A549 (cell line): ENCODE results near the gene IL20RA. TPM values are rescaled to one million over a fixed set of nuclear protein-coding genes. Genes with fewer than 3 reads are reported as not detected.

Experiments
- ATAC-seq, 2 experiments: fragments of 200-7000 bp in 1 of 2; fragments of >200 bp in 1 of 2; cut with Nextera tagmentation in 1 of 2; cut with Tn5 transposase in 1 of 2; 3 replicates each; pipeline versions ENCODE4 v1.8.0 to v1.9.1; 2018 to 2020; ENCODE audit warnings: mild to moderate bottlenecking in 1 of 2, moderate library complexity in 1 of 2
- CTCF ChIA-PET: fragments of 300-600 bp; sonication (Branson Sonifier 250); formaldehyde crosslinking; extraction: SDS; loops from one replicate; lab custom pipeline; 2021; ENCODE audit warnings: antibody characterized with exemption, inconsistent platforms; lab: Yijun Ruan, JAX
- POLR2A ChIA-PET: fragments of 350-600 bp; formaldehyde crosslinking; extraction: SDS; loops from one replicate; lab custom pipeline; 2021; ENCODE audit warnings: antibody characterized with exemption, inconsistent platforms; lab: Yijun Ruan, JAX
- DNase-seq, 2 experiments: peaks; one replicate each; pipeline versions ENCODE4 v3.0.0 to v3.0.0-alpha.2; 2011 to 2016; ENCODE audit warnings: low read depth in 1 of 2, low spot score in 1 of 2
- FAIRE-seq: peaks from 2 replicates; lab custom pipeline; 2011; peaks lifted over from hg19 to GRCh38; lab: Jason Lieb, UNC
- H3K27ac ChIP-seq, 2 experiments: fragments of >200 bp; sonication (Bioruptor Twin); formaldehyde crosslinking; 3 replicates each; pipeline ENCODE4 v1.5.1; 2016 to 2017
- H3K4me1 ChIP-seq: fragments of >200 bp; sonication (Bioruptor Twin); formaldehyde crosslinking; 3 replicates; pipeline ENCODE4 v1.6.1; 2016
- H3K4me2 ChIP-seq: fragments of >200 bp; sonication (Bioruptor Twin); formaldehyde crosslinking; 3 replicates; pipeline ENCODE4 v1.6.1; 2016
- H3K4me3 ChIP-seq: fragments of >200 bp; sonication (Bioruptor Twin); formaldehyde crosslinking; 3 replicates; pipeline ENCODE4 v1.5.1; 2016
- H3K9me3 ChIP-seq: fragments of >200 bp; sonication (Bioruptor Twin); formaldehyde crosslinking; 3 replicates; pipeline ENCODE4 v1.6.1; 2016
- CBX2 ChIP-seq: fragments of 200-600 bp; sonication (generic); IDR thresholded peaks from 2 replicates; pipeline ENCODE4 v1.6.1; 2016; ENCODE audit warnings: low read depth, mild to moderate bottlenecking, borderline replicate concordance
- CBX8 ChIP-seq: fragments of 200-600 bp; sonication (generic); IDR thresholded peaks from 2 replicates; pipeline ENCODE4 v1.6.1; 2016
- CEBPB ChIP-seq, 2 experiments: fragments of >200 bp in 1 of 2; sonication (Bioruptor Twin) in 1 of 2; formaldehyde crosslinking in 1 of 2; IDR thresholded peaks; 2 replicates each; pipeline ENCODE4 v1.6.1; 2012 to 2016
- EHF ChIP-seq: fragments of 250-450 bp; sonication (Bioruptor Pico); IDR thresholded peaks from 2 replicates; pipeline ENCODE4 v1.5.0; 2020; ENCODE audit warnings: mild to moderate bottlenecking
- EHMT2 ChIP-seq: fragments of 200-600 bp; sonication (generic); IDR thresholded peaks from 2 replicates; pipeline ENCODE4 v1.6.1; 2016; ENCODE audit warnings: antibody characterized with exemption, low read depth, mild to moderate bottlenecking, moderate library complexity
- EP300 ChIP-seq, 2 experiments: fragments of >200 bp; sonication (Bioruptor Twin); formaldehyde crosslinking; IDR thresholded peaks; 2 replicates in 1 of 2; 3 replicates in 1 of 2; pipeline ENCODE4 v1.6.1; 2016 to 2017
- FOSB ChIP-seq: fragments of 250-450 bp; sonication (Bioruptor Pico); IDR thresholded peaks from 2 replicates; pipeline ENCODE4 v1.5.0; 2020; ENCODE audit warnings: mild to moderate bottlenecking, moderate library complexity
- FOXS1 ChIP-seq: fragments of 250-450 bp; sonication (Bioruptor Pico); IDR thresholded peaks from 2 replicates; pipeline ENCODE4 v1.5.0; 2020; ENCODE audit warnings: mild to moderate bottlenecking, moderate library complexity
- HOXB13 ChIP-seq: fragments of 250-450 bp; sonication (Bioruptor Pico); IDR thresholded peaks from 2 replicates; pipeline ENCODE4 v1.5.0; 2020; ENCODE audit warnings: low read depth, mild to moderate bottlenecking, moderate library complexity
- JUN ChIP-seq, 2 experiments: fragments of >200 bp; sonication (Bioruptor Twin); formaldehyde crosslinking; IDR thresholded peaks; 2 replicates in 1 of 2; 3 replicates in 1 of 2; pipeline ENCODE4 v1.6.1; 2016 to 2017
- JUNB ChIP-seq: fragments of >200 bp; sonication (Bioruptor Twin); formaldehyde crosslinking; IDR thresholded peaks from 2 replicates; pipeline ENCODE4 v1.6.1; 2016
- MAFK ChIP-seq: fragments of 450-650 bp; IDR thresholded peaks from 2 replicates; pipeline ENCODE4 v1.6.1; 2014; ENCODE audit not compliant: partially characterized antibody
- MAZ ChIP-seq: fragments of 150-350 bp; IDR thresholded peaks from 2 replicates; pipeline ENCODE4 v1.6.1; 2014; ENCODE audit warnings: antibody characterized with exemption, low read depth, low read length, borderline replicate concordance
- NFE2L2 ChIP-seq: fragments of 150-350 bp; conservative IDR thresholded peaks from 2 replicates; pipeline ENCODE4 v1.6.1; 2014; ENCODE audit warnings: low read length
- NPAS2 ChIP-seq: fragments of 250-450 bp; sonication (Bioruptor Pico); IDR thresholded peaks from 2 replicates; pipeline ENCODE4 v1.8.0; 2022; ENCODE audit warnings: mild to moderate bottlenecking, moderate library complexity, borderline replicate concordance
- PHF8 ChIP-seq: fragments of 200-600 bp; sonication (generic); IDR thresholded peaks from 2 replicates; pipeline ENCODE4 v1.6.1; 2016; ENCODE audit warnings: low read depth, mild to moderate bottlenecking, antibody characterized with exemption, moderate library complexity, borderline replicate concordance
- POLR2AphosphoS2 ChIP-seq: conservative IDR thresholded peaks from 2 replicates; pipeline ENCODE4 v1.6.1; 2012; ENCODE audit warnings: low read length, improper control_type of control experiment, inconsistent platforms
- RAD21 ChIP-seq, 2 experiments: fragments of >200 bp in 1 of 2; sonication (Bioruptor Twin) in 1 of 2; formaldehyde crosslinking in 1 of 2; IDR thresholded peaks in 1 of 2; conservative IDR thresholded peaks in 1 of 2; 2 replicates in 1 of 2; 3 replicates in 1 of 2; pipeline ENCODE4 v1.6.1; 2012 to 2018; ENCODE audit warnings: inconsistent platforms in 1 of 2
- RARB ChIP-seq: fragments of 250-450 bp; sonication (Bioruptor Pico); IDR thresholded peaks from 2 replicates; pipeline ENCODE4 v1.8.0; 2021; ENCODE audit warnings: mild to moderate bottlenecking, moderate library complexity
- RCOR1 ChIP-seq: fragments of 150-350 bp; IDR thresholded peaks from 2 replicates; pipeline ENCODE4 v1.6.1; 2014; ENCODE audit warnings: antibody characterized with exemption, low read length, low read depth
- RNF2 ChIP-seq: fragments of 200-600 bp; sonication (generic); IDR thresholded peaks from 2 replicates; pipeline ENCODE4 v1.6.1; 2016; ENCODE audit warnings: low read depth, mild to moderate bottlenecking, antibody characterized with exemption, moderate library complexity, borderline replicate concordance
- SMC3 ChIP-seq: fragments of >200 bp; sonication (Bioruptor Twin); formaldehyde crosslinking; IDR thresholded peaks from 3 replicates; pipeline ENCODE4 v1.6.1; 2018; ENCODE audit warnings: inconsistent platforms
- TFCP2L1 ChIP-seq: fragments of 250-450 bp; sonication (Bioruptor Pico); IDR thresholded peaks from 2 replicates; pipeline ENCODE4 v1.5.0; 2021; ENCODE audit warnings: mild to moderate bottlenecking
- ZNF302 ChIP-seq: fragments of 250-450 bp; sonication (Bioruptor Pico); IDR thresholded peaks from 2 replicates; pipeline ENCODE4 v1.9.0; 2021; ENCODE audit warnings: inconsistent platforms, mild to moderate bottlenecking, moderate library complexity
- WGBS: methylation state at CpG from one replicate; pipeline ENCODE4 v1.1.6; 2017; ENCODE audit errors: missing lambda C conversion rate; 5-methylcytosine and 5-hydroxymethylcytosine counted together
- polyA plus RNA-seq, 4 experiments: library from polyadenylated mRNA; depleted of rRNA in 3 of 4; stranded (reverse); fragments of >200 nt; fragmentation: RNase III in 1 of 4; extraction: RNeasy Plus Mini Kit Qiagen cat#74134 plus additional on column Dnase treatment in 1 of 4; gene quantifications; 2 replicates in 3 of 4; 3 replicates in 1 of 4; pipeline ENCODE4 v1.2.3, GENCODE V29; 2011 to 2017
- TF ChIP-seq, protein P1 (sequence below): fragments of 250-450 bp; sonication (Bioruptor Pico); IDR thresholded peaks from 2 replicates; pipeline ENCODE4 v1.5.0; 2020; ENCODE audit warnings: low read depth, mild to moderate bottlenecking, moderate library complexity
- TF ChIP-seq, protein P2 (sequence below): fragments of 450-650 bp; IDR thresholded peaks from 2 replicates; pipeline ENCODE4 v1.6.1; 2014; ENCODE audit warnings: antibody characterized with exemption
- TF ChIP-seq, protein P3 (sequence below): IDR thresholded peaks from 2 replicates; pipeline ENCODE4 v1.6.1; 2012

The IL20RA gene
- polyA plus RNA-seq, 2 of the 4 experiments (the other 2 are of a cell fraction) = 0.08 TPM; not detected in 1

DNA sequence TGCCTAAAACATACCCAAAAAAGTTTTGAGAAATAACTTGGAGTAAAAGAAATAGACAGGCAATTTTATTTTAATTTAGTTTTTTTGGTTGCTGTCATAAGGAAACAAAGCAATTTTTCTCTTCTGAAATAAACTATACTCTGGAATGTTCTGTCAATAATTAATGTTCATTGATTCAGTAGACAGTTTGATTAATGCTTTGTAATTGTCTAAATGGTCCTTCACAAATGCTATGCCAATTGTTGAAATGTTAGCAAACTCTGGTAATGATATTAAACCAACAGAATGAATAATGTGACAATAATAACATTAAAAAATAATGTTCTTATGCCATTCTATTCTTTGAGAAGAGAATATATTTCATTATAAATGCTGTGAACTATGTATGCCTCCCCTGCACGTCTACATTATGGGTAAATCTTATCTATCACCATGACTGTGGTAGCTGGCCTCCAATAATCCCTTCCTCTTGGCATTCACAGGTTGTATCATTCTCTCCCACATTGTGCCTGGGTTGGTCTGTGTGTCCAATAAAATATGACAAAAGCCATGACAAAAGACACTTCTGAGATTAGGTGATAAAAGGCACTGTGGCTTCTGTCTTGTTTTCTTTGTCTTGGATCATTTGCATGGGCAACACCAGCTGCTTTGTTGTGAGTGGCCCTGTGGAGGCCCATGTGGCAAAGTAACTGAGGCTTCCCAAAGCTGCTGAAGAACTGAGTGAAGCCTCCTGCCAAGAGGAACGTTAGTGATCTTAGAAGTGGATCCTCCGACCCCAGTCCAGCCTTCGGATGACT lies 25.1 kb downstream of the IL20RA start (continued):
- no peak for TF ChIP-seq HOXB13 (CRISPR knock-in tag)
- TF ChIP-seq NPAS2 (CRISPR knock-in tag) = no peak
- TF ChIP-seq, protein P1, sequence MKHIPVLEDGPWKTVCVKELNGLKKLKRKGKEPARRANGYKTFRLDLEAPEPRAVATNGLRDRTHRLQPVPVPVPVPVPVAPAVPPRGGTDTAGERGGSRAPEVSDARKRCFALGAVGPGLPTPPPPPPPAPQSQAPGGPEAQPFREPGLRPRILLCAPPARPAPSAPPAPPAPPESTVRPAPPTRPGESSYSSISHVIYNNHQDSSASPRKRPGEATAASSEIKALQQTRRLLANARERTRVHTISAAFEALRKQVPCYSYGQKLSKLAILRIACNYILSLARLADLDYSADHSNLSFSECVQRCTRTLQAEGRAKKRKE (CRISPR knock-in tag) = no peak
- TF ChIP-seq NFE2L2 = no peak
- TF ChIP-seq CEBPB (IDR thresholded peaks at IDR 0.05) = no peak
- TF ChIP-seq POLR2AphosphoS2 = no peak
- no peak for TF ChIP-seq RARB (CRISPR knock-in tag)
- no peak for TF ChIP-seq MAFK

DNA sequence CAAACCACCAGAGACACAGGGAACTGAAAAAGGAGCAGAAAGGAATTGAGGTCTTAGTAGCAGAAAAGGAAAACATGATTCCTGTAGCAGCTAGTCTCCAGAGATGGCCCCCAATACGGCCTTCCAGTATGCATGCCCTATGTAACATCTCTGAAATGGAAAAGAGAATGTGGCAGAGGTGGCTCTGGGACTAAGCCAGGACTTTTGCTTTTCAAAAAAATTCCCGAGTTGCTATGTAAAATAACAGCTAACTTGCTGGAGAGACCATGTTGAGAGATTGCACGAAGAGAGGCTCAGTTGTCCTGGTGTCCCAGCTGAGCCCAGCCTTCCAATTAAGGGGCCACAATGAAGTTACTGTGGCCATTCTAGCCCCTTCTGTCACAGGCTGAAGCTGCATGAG lies 27.7 kb downstream of the IL20RA start:
- FAIRE-seq (no peak), DNase-seq (no peak), ATAC-seq (no peak)
- Histone ChIP-seq H3K27ac (no peak overlapping the region), H3K4me2 (no peak overlapping the region), H3K4me3 (no peak overlapping the region), H3K9me3 (no peaks in the 10 kb centered on the region), H3K4me1 (no peaks in the 10 kb centered on the region)
- POLR2A ChIA-PET = no interaction called here
- WGBS = 12% methylated on average over 3 of the region's 3 CpGs
- CTCF ChIA-PET = interaction anchor here (1.1 to 4.4 kb wide), 3 partner anchors 47 to 171 kb away, joined by 3 to 56 read pairs (median 5); no protein-coding TSS in a partner anchor
- TF ChIP-seq, protein P2, sequence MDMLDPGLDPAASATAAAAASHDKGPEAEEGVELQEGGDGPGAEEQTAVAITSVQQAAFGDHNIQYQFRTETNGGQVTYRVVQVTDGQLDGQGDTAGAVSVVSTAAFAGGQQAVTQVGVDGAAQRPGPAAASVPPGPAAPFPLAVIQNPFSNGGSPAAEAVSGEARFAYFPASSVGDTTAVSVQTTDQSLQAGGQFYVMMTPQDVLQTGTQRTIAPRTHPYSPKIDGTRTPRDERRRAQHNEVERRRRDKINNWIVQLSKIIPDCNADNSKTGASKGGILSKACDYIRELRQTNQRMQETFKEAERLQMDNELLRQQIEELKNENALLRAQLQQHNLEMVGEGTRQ = no peak
- no peak for TF ChIP-seq EHMT2
- TF ChIP-seq, all 56 proteins: peak for 0

DNA sequence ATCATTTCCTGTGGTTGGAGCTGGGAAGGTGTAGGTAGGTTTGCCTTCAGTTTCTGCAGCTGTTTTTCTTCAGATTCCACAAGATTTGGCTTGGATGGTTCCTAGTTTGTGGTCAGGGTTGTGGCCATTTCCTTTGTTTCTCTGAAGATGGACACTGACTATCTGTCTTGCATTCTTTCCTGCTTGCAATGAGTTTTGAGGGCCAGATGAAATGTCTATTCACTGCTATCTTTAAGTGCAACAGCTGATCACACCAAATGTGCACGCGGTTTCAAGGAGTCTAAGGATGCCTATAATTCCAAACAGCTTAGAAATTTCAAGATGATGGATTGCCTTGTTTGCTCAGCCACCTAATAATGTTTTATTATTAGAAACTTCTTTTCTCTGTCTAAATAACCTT lies 28.4 kb downstream of the IL20RA start:
- TF ChIP-seq EP300 (IDR thresholded peaks at IDR 0.05) (no peak), MAZ (no peak), FOSB (CRISPR knock-in tag) (no peak), CBX8 (no peak), HOXB13 (CRISPR knock-in tag) (no peak), CBX2 (no peak), JUN (IDR thresholded peaks at IDR 0.05) (no peak), EHMT2 (no peak)
- TF ChIP-seq, protein P3, sequence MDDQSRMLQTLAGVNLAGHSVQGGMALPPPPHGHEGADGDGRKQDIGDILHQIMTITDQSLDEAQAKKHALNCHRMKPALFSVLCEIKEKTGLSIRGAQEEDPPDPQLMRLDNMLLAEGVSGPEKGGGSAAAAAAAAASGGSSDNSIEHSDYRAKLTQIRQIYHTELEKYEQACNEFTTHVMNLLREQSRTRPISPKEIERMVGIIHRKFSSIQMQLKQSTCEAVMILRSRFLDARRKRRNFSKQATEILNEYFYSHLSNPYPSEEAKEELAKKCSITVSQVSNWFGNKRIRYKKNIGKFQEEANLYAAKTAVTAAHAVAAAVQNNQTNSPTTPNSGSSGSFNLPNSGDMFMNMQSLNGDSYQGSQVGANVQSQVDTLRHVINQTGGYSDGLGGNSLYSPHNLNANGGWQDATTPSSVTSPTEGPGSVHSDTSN = no peak
- ChIA-PET CTCF (interaction anchor here (1.1 to 4.4 kb wide), 4 partner anchors 47 to 372 kb away, joined by 4 to 56 read pairs (median 8); partner anchors contain the start of gene MAP3K5), POLR2A (no interaction called here)
- Histone ChIP-seq H3K27ac (no peak overlapping the region), H3K9me3 (no peaks in the 10 kb centered on the region), H3K4me2 (no peak overlapping the region), H3K4me3 (no peak overlapping the region), H3K4me1 (no peaks in the 10 kb centered on the region)
- WGBS = 47% methylated on average over 2 of the region's 2 CpGs
- FAIRE-seq (no peak), DNase-seq (no peak), ATAC-seq (no peak)

DNA sequence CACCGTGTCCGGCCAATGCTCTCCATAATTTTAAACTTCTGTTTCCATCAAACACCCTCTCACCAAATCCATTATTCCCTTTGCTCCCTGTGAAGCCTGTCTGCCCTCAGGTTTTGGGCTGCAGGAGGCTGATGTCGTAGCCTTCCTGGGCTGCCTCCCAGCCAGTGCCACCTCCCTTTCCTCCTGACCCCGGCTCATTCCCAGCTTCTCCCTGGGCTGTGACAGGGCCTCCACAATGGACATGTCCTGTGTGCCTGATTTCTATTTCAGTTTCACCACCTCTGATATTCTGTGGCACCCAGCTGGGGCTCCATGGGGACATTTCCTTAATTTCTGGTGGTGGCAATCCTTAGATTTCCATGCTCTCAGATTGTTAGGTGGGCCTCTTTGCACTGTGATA lies 28.8 kb downstream of the IL20RA start:
- FAIRE-seq = no peak
- WGBS = 70% methylated on average over 4 of the region's 4 CpGs
- DNase-seq = no peak
- Histone ChIP-seq H3K9me3 (no peaks in the 10 kb centered on the region), H3K27ac (no peak overlapping the region), H3K4me2 (no peak overlapping the region), H3K4me3 (no peak overlapping the region), H3K4me1 (no peaks in the 10 kb centered on the region)
- ChIA-PET POLR2A (no interaction called here), CTCF (interaction anchor here (1.1 to 4.4 kb wide), 4 partner anchors 46 to 372 kb away, joined by 4 to 56 read pairs (median 8); partner anchors contain the start of gene MAP3K5)
- ATAC-seq = no peak
- TF ChIP-seq RNF2 = no peak
- no peak for TF ChIP-seq JUN (IDR thresholded peaks at IDR 0.05)
- TF ChIP-seq RCOR1 = no peak
- no peak for TF ChIP-seq EHF
- no peak for TF ChIP-seq SMC3
- TF ChIP-seq, protein P1 (CRISPR knock-in tag) = no peak
- no peak for TF ChIP-seq PHF8
- no peak for TF ChIP-seq JUNB
- TF ChIP-seq ZNF302 (CRISPR knock-in tag) = no peak
- TF ChIP-seq RAD21 (conservative IDR thresholded peaks at IDR 0.05 in 1 of 2, IDR thresholded peaks at IDR 0.05 in 1 of 2) = no peak
- TF ChIP-seq TFCP2L1 (CRISPR knock-in tag) = no peak
- no peak for TF ChIP-seq FOXS1 (CRISPR knock-in tag)
- TF ChIP-seq RARB (CRISPR knock-in tag) = no peak
